Ovary (tissue), 9 donors: Measurements from ENCODE around the gene RABGAP1L. TPM values are rescaled to one million over a fixed set of nuclear protein-coding genes. Genes with fewer than 3 reads are reported as not detected.

Experiments
- DNase-seq, 5 donors: peaks; one replicate each; pipeline ENCODE4 v3.0.0-alpha.2; 2019 to 2020
- H3K27ac ChIP-seq, 2 donors: fragments of 200-600 bp; one replicate each; pipeline versions ENCODE4 v1.5.1 to v1.8.0; 2019 to 2022
- H3K27me3 ChIP-seq: fragments of 200-600 bp; one replicate; pipeline ENCODE4 v1.8.0; 2022
- H3K36me3 ChIP-seq: fragments of 200-600 bp; sonication (generic); one replicate; pipeline ENCODE4 v1.5.1; 2019
- H3K4me1 ChIP-seq: one replicate; pipeline ENCODE4 v1.8.1; 2013; ENCODE audit warnings: mild to moderate bottlenecking, moderate library complexity; ENCODE audit not compliant: insufficient read depth
- H3K4me3 ChIP-seq: fragments of 200-600 bp; sonication (generic); one replicate; pipeline ENCODE4 v1.5.1; 2017
- H3K9me3 ChIP-seq, 2 donors: fragments of 200-600 bp in 1 of 2; sonication (generic) in 1 of 2; one replicate each; pipeline versions ENCODE4 v1.5.1 to v1.8.1; 2013 to 2019; ENCODE audit warnings: mild to moderate bottlenecking in 1 of 2, moderate library complexity in 1 of 2
- CTCF ChIP-seq, 3 donors: fragments of 450-650 bp in 2 of 3; fragments of 200-600 bp in 1 of 3; IDR thresholded peaks; one replicate each; pipeline versions ENCODE4 v1.5.1 to v1.8.0; 2016 to 2022; ENCODE audit warnings: antibody characterized with exemption in 3 of 3, mild to moderate bottlenecking in 1 of 3
- EP300 ChIP-seq: sonication (generic); formaldehyde crosslinking; IDR thresholded peaks from one replicate; pipeline ENCODE4 v1.6.1; 2017; ENCODE audit warnings: antibody characterized with exemption
- POLR2A ChIP-seq: fragments of 450-650 bp; IDR thresholded peaks from one replicate; pipeline ENCODE4 v1.6.1; 2017; ENCODE audit warnings: antibody characterized with exemption, mild to moderate bottlenecking, moderate library complexity
- WGBS, 3 donors: extraction: QIAGEN DNeasy Blood & Tissue Kit in 1 of 3; methylation state at CpG; one replicate each; pipeline versions ENCODE4 v1.1.5 to v1.1.7; 2013 to 2017; 5-methylcytosine and 5-hydroxymethylcytosine counted together
- intact Hi-C, 4 donors: fragments of 100-400 bp; cut with DNase I; formaldehyde crosslinking; loops; one replicate each; pipeline versions ENCODE4 v1.11.0 to v1.15.1; 2022 to 2023
- polyA plus RNA-seq, 2 donors: library from polyadenylated mRNA; stranded (reverse); fragments of 200-250 nt in 1 of 2; fragments of 350-450 nt in 1 of 2; fragmentation: Illumina TruSeq in 1 of 2; extraction: RNeasy Lipid Tissue Mini Kit (QIAGEN cat#74804) in 1 of 2; gene quantifications; one replicate each; pipeline ENCODE4 v1.2.3, GENCODE V29; 2013 to 2014
- total RNA-seq, 7 donors: library from RNA; depleted of rRNA in 2 of 7; stranded (reverse); fragments of >200 nt in 2 of 7; fragmentation: NEBNext Ultra II Directional in 3 of 7; extraction: Animal tissue kit (Norgen Biotek cat#: 25700) in 3 of 7; gene quantifications; one replicate each; pipeline versions ENCODE4 v1.1.0 to v1.2.4, GENCODE V29; 2016 to 2023
- donor health status: DM: no; HTN: no; CAD: no; lungs with moderate emphysema.
- donor health status: DM: no; HTN: no; CAD: no.
- donor health status: Bipolar disorder and iron deficiency.
- donor health status: DM: yes; HTN: yes; CAD: no.
- donor health status: DM: no; HTN: no; CAD: no.
- donor health status: DM: yes; HTN: yes; CAD: no.

Gene RABGAP1L
- total and polyA plus RNA-seq, 9 donors, result 17.1 to 56.5 (median 43.6) TPM

GRCh38 chr1:174682419-174683008, 523.2 kb downstream of the RABGAP1L start:
- intact Hi-C loops, result no loop called here
- DNase-seq, result no peak
- 8 to 10% (median 10%) methylated on average over 2 of the region's 2 CpGs for WGBS, 3 donors

GRCh38 chr1:174686213-174686612, 526.9 kb downstream of the RABGAP1L start:
- no peaks in the 10 kb centered on the region for H3K9me3 ChIP-seq
- H3K4me1 ChIP-seq, result no peaks in the 10 kb centered on the region
- no peak overlapping the region for H3K4me3 ChIP-seq
- H3K36me3 ChIP-seq, result no peaks in the 10 kb centered on the region
- TF ChIP-seq EP300, result no peak
- intact Hi-C loops, result no loop called here
- no peaks in the 10 kb centered on the region for H3K27me3 ChIP-seq
- DNase-seq, result no peak
- H3K27ac ChIP-seq, result no peak overlapping the region

More at GRCh38 chr1:174682419-174683008, 523.2 kb downstream of the RABGAP1L start:
- Histone ChIP-seq H3K9me3 (no peaks in the 10 kb centered on the region), H3K4me3 (no peak overlapping the region), H3K36me3 (no peaks in the 10 kb centered on the region), H3K4me1 (no peaks in the 10 kb centered on the region), H3K27me3 (no peaks in the 10 kb centered on the region), H3K27ac (no peak overlapping the region)
- no peak for TF ChIP-seq CTCF (IDR thresholded peaks at IDR 0.05)
- TF ChIP-seq EP300, result no peak
- no peak for TF ChIP-seq POLR2A

- 81 to 92% (median 85%) methylated on average over 1 of the region's 1 CpG for WGBS, 3 donors
- no peak for TF ChIP-seq CTCF (IDR thresholded peaks at IDR 0.05)
- no peak for TF ChIP-seq POLR2A
- TF ChIP-seq EP300, result no peak
- no peaks in the 10 kb centered on the region for H3K9me3 ChIP-seq
- H3K4me3 ChIP-seq, result no peak overlapping the region
- no peaks in the 10 kb centered on the region for H3K36me3 ChIP-seq
- H3K27me3 ChIP-seq, result no peaks in the 10 kb centered on the region
- DNase-seq, result no peak
- H3K4me1 ChIP-seq, result no peaks in the 10 kb centered on the region
- no peak overlapping the region for H3K27ac ChIP-seq
- intact Hi-C loops, result no loop called here
Observed at GRCh38 chr1:174689524-174689923, 530.2 kb downstream of the RABGAP1L start.

- H3K4me1 ChIP-seq, result no peaks in the 10 kb centered on the region
- no peaks in the 10 kb centered on the region for H3K27me3 ChIP-seq
- intact Hi-C loops, result no loop called here
- no peaks in the 10 kb centered on the region for H3K36me3 ChIP-seq
- H3K9me3 ChIP-seq, result no peaks in the 10 kb centered on the region
- no peak for DNase-seq
- TF ChIP-seq CTCF (IDR thresholded peaks at IDR 0.05) (no peak), EP300 (no peak), POLR2A (no peak)
- H3K4me3 ChIP-seq, result no peak overlapping the region
- no peak overlapping the region for H3K27ac ChIP-seq
Observed at GRCh38 chr1:174690266-174690665, 530.9 kb downstream of the RABGAP1L start.

GRCh38 chr1:174692313-174692712, 533.0 kb downstream of the RABGAP1L start:
- no peaks in the 10 kb centered on the region for H3K9me3 ChIP-seq
- no peak overlapping the region for H3K27ac ChIP-seq
- no peak for DNase-seq
- no peaks in the 10 kb centered on the region for H3K4me1 ChIP-seq
- TF ChIP-seq CTCF (IDR thresholded peaks at IDR 0.05) (no peak), POLR2A (no peak), EP300 (no peak)
- intact Hi-C loops, result no loop called here
- no peak overlapping the region for H3K4me3 ChIP-seq
- no peaks in the 10 kb centered on the region for H3K36me3 ChIP-seq
- H3K27me3 ChIP-seq, result no peaks in the 10 kb centered on the region
- 93 to 96% (median 93%) methylated on average over 1 of the region's 1 CpG for WGBS, 3 donors
